Hepatocyte (in vitro differentiated cells): ENCODE data around the gene PPP1R1C.

Experiments
- CTCF ChIP-seq: fragments of 200-600 bp; sonication (generic); IDR thresholded peaks from 2 replicates; pipeline ENCODE4 v1.5.1; 2016; ENCODE audit warnings: antibody characterized with exemption, mild to moderate bottlenecking; ENCODE audit not compliant: poor library complexity
- EZH2 ChIP-seq: fragments of 200-600 bp; sonication (generic); IDR thresholded peaks from 2 replicates; pipeline ENCODE4 v1.6.1; 2016; ENCODE audit warnings: antibody characterized with exemption, mild to moderate bottlenecking, borderline replicate concordance
- EZH2phosphoT487 ChIP-seq: fragments of 200-600 bp; sonication (generic); IDR thresholded peaks from one replicate; pipeline ENCODE4 v1.6.1; 2018; ENCODE audit warnings: antibody characterized with exemption, mild to moderate bottlenecking, low read depth, moderate library complexity; ENCODE audit not compliant: unreplicated experiment, severe bottlenecking

GRCh38 chr2:182064019-182064778 lies 78.5 kb downstream of the PPP1R1C start:
- TF ChIP-seq CTCF = no peak
- TF ChIP-seq EZH2phosphoT487 = no peak
- TF ChIP-seq EZH2 = no peak
